Measurements from ENCODE around the gene NOC4L. TPM values are rescaled to one million over a fixed set of nuclear protein-coding genes. Genes with fewer than 3 reads are reported as not detected.
A peak's percentile ranks its signal among the peaks of the same experiment; 100 is the strongest.

Gene NOC4L
- polyA plus RNA-seq, 3 donors, result 7.3 to 18.0 (median 17.9) TPM

GRCh38 chr12:132163911-132164288 lies 19.6 kb downstream of the NOC4L start:
- Histone ChIP-seq H3K27ac (ENCODE audit: low read depth in 1 of 2, low read length in 2 of 2) (no peak overlapping the region), H3K4me1 (ENCODE audit: control insufficient read depth in 1 of 2, insufficient read depth in 2 of 2, low read length in 2 of 2) (peaks cover 19 to 21% of the 10 kb centered on the region in 2 donors), H3K4me3 (replicated peaks in 1 of 3; ENCODE audit: low read depth in 2 of 3, low read length in 3 of 3) (no peak overlapping the region), H3K79me2 (ENCODE audit: insufficient read depth, low read length) (no peaks in the 10 kb centered on the region), H4K20me1 (ENCODE audit: insufficient read depth, low read length) (no peaks in the 10 kb centered on the region), H3K9me3 (replicated peaks in 1 of 2; ENCODE audit: control insufficient read depth in 1 of 2, insufficient read depth in 1 of 2, low read length in 2 of 2) (peaks cover 0 to 8% of the 10 kb centered on the region in 2 donors), H3K27me3 (ENCODE audit: control insufficient read depth in 2 of 2, insufficient read depth in 2 of 2, low read length in 2 of 2) (no peaks in the 10 kb centered on the region), H3K36me3 (replicated peaks in 1 of 2; ENCODE audit: control insufficient read depth in 1 of 2, insufficient read depth in 2 of 2, low read length in 2 of 2) (no peaks in the 10 kb centered on the region), H2AFZ (ENCODE audit: insufficient read depth, low read depth, low read length, poor library complexity, severe bottlenecking) (no peak overlapping the region), H3K4me2 (replicated peaks; ENCODE audit: extremely low read depth, low read length, poor library complexity, severe bottlenecking) (no peak overlapping the region), H3K9ac (ENCODE audit: insufficient read depth, low read length, poor library complexity, severe bottlenecking) (no peak overlapping the region)
- 70% methylated on average over 11 of the region's 11 CpGs for WGBS (ENCODE audit: insufficient coverage)
- H3K4me1 Mint-ChIP-seq, result peaks cover 20% of the 10 kb centered on the region
- H3K27me3 Mint-ChIP-seq (ENCODE audit: low read depth in 3 of 3), result peaks cover 7 to 16% (median 10%) of the 10 kb centered on the region in 3 donors
- peak overlapping the region in 1 of 2 donors; percentile 17 for H3K4me3 Mint-ChIP-seq
- intact Hi-C loops (cut with micrococcal nuclease), result loop anchor here in 1 of 2 donors (5.0 kb wide), 1 partner anchor 53 kb away; no protein-coding TSS in a partner anchor
- no peak for DNase-seq
- peaks cover 3 to 16% (median 10%) of the 10 kb centered on the region in 7 donors for H3K9me3 Mint-ChIP-seq
- TF ChIP-seq CTCF (IDR thresholded peaks at IDR 0.05), result peak; percentile 27
- peak overlapping the region in 1 of 7 donors; percentile 25 for H3K27ac Mint-ChIP-seq
- H3K36me3 Mint-ChIP-seq, result no peaks in the 10 kb centered on the region

GRCh38 chr12:132164426-132164825 lies 20.2 kb downstream of the NOC4L start:
- Mint-ChIP-seq H3K4me3 (peak overlapping the region in 1 of 2 donors; percentile 43), H3K27me3 (ENCODE audit: low read depth in 3 of 3) (peaks cover 7 to 16% (median 10%) of the 10 kb centered on the region in 3 donors), H3K36me3 (no peaks in the 10 kb centered on the region), H3K27ac (no peak overlapping the region), H3K4me1 (peaks cover 20% of the 10 kb centered on the region), H3K9me3 (peaks cover 3 to 16% (median 10%) of the 10 kb centered on the region in 7 donors)
- no peaks in the 10 kb centered on the region for H3K27me3 ChIP-seq (ENCODE audit: control insufficient read depth in 2 of 2, insufficient read depth in 2 of 2, low read length in 2 of 2)
- TF ChIP-seq CTCF (IDR thresholded peaks at IDR 0.05), result no peak
- WGBS (ENCODE audit: insufficient coverage), result 92% methylated on average over 2 of the region's 7 CpGs
- H4K20me1 ChIP-seq (ENCODE audit: insufficient read depth, low read length), result no peaks in the 10 kb centered on the region
- peaks cover 0 to 8% of the 10 kb centered on the region in 2 donors for H3K9me3 ChIP-seq (replicated peaks in 1 of 2; ENCODE audit: control insufficient read depth in 1 of 2, insufficient read depth in 1 of 2, low read length in 2 of 2)
- H3K4me2 ChIP-seq (replicated peaks; ENCODE audit: extremely low read depth, low read length, poor library complexity, severe bottlenecking), result no peak overlapping the region
- no peak for DNase-seq
- H3K9ac ChIP-seq (ENCODE audit: insufficient read depth, low read length, poor library complexity, severe bottlenecking), result no peak overlapping the region
- intact Hi-C loops (cut with micrococcal nuclease), result loop anchor here in 1 of 2 donors (5.0 kb wide), 1 partner anchor 53 kb away; no protein-coding TSS in a partner anchor
- H3K27ac ChIP-seq (ENCODE audit: low read depth in 1 of 2, low read length in 2 of 2), result no peak overlapping the region
- H3K36me3 ChIP-seq (replicated peaks in 1 of 2; ENCODE audit: control insufficient read depth in 1 of 2, insufficient read depth in 2 of 2, low read length in 2 of 2), result no peaks in the 10 kb centered on the region
- H3K4me1 ChIP-seq (ENCODE audit: control insufficient read depth in 1 of 2, insufficient read depth in 2 of 2, low read length in 2 of 2), result peaks cover 19 to 21% of the 10 kb centered on the region in 2 donors
- no peak overlapping the region for H2AFZ ChIP-seq (ENCODE audit: insufficient read depth, low read depth, low read length, poor library complexity, severe bottlenecking)
- no peaks in the 10 kb centered on the region for H3K79me2 ChIP-seq (ENCODE audit: insufficient read depth, low read length)
- H3K4me3 ChIP-seq (replicated peaks in 1 of 3; ENCODE audit: low read depth in 2 of 3, low read length in 3 of 3), result no peak overlapping the region

Data from CD14-positive monocyte (primary cell).